Esophagus squamous epithelium (tissue), 5 donors: ENCODE results near the gene PTPRCAP. TPM values are rescaled to one million over a fixed set of nuclear protein-coding genes. Genes with fewer than 3 reads are reported as not detected.

Experiments
- DNase-seq: peaks from one replicate; lab custom pipeline; 2025; lab: John Stamatoyannopoulos, UW
- H3K27ac ChIP-seq, 4 donors: fragments of 200-600 bp; sonication (generic); one replicate each; pipeline ENCODE4 v1.5.1; 2016 to 2019; ENCODE audit warnings: mild to moderate bottlenecking in 1 of 4
- H3K27me3 ChIP-seq, 4 donors: fragments of 200-600 bp; sonication (generic); 1 replicate in 3 of 4; 2 replicates in 1 of 4; pipeline versions ENCODE4 v1.5.1 to v1.6.0; 2017 to 2021; ENCODE audit warnings: antibody characterized with exemption in 1 of 4
- H3K36me3 ChIP-seq, 3 donors: fragments of 200-600 bp; sonication (generic); one replicate each; pipeline ENCODE4 v1.5.1; 2016 to 2019
- H3K4me1 ChIP-seq, 3 donors: fragments of 200-600 bp; sonication (generic); one replicate each; pipeline ENCODE4 v1.5.1; 2017 to 2019
- H3K4me3 ChIP-seq, 4 donors: fragments of 200-600 bp; sonication (generic); 1 replicate in 3 of 4; 2 replicates in 1 of 4; pipeline ENCODE4 v1.5.1; 2016 to 2019; ENCODE audit warnings: mild to moderate bottlenecking in 2 of 4, moderate library complexity in 1 of 4
- H3K9me3 ChIP-seq, 3 donors: fragments of 200-600 bp; sonication (generic); one replicate each; pipeline ENCODE4 v1.5.1; 2016 to 2019
- CTCF ChIP-seq, 6 experiments: fragments of 450-650 bp in 4 of 6; fragments of 200-600 bp in 2 of 6; sonication (generic) in 2 of 6; IDR thresholded peaks; one replicate each; pipeline ENCODE4 v1.5.1; 2016 to 2019; ENCODE audit warnings: antibody characterized with exemption in 6 of 6, mild to moderate bottlenecking in 4 of 6, moderate library complexity in 4 of 6
- POLR2A ChIP-seq, 4 donors: fragments of 450-650 bp; IDR thresholded peaks; one replicate each; pipeline ENCODE4 v1.6.1; 2017; ENCODE audit warnings: antibody characterized with exemption in 4 of 4, mild to moderate bottlenecking in 4 of 4, moderate library complexity in 3 of 4
- WGBS, 2 donors: methylation state at CpG; one replicate each; pipeline ENCODE4 v1.1.5; 2018; 5-methylcytosine and 5-hydroxymethylcytosine counted together
- intact Hi-C: fragments of 100-400 bp; cut with DNase I; formaldehyde crosslinking; loops from one replicate; pipeline ENCODE4 v1.15.0; 2022
- total RNA-seq, 4 donors: library from RNA; depleted of rRNA; stranded (reverse); fragments of >200 nt; gene quantifications; one replicate each; pipeline ENCODE4 v1.1.0, GENCODE V29; 2016
- donor health status: DM: yes; HTN: yes; CAD: no.

The PTPRCAP gene
- total RNA-seq, 4 donors from 2014 or later = 5.9 to 14.1 (median 6.8) TPM

- no peak for DNase-seq
- 79 to 100% methylated on average over 1 to 17 of the region's 19 CpGs for WGBS, 2 donors
- intact Hi-C loops = no loop called here
- H3K9me3 ChIP-seq = no peaks in the 10 kb centered on the region
- TF ChIP-seq POLR2A (IDR thresholded peaks at IDR 0.05) (no peak), CTCF (IDR thresholded peaks at IDR 0.05) (no peak)
- peaks cover 27 to 77% (median 33%) of the 10 kb centered on the region in 3 donors for H3K4me1 ChIP-seq
- H3K4me3 ChIP-seq = no peak overlapping the region
- H3K27me3 ChIP-seq = no peaks in the 10 kb centered on the region
- H3K36me3 ChIP-seq = peaks cover 27 to 74% (median 27%) of the 10 kb centered on the region in 3 donors
- H3K27ac ChIP-seq = no peak overlapping the region
Measured at GRCh38 chr11:67395555-67396258, 41.8 kb downstream of the PTPRCAP start.

GRCh38 chr11:67393990-67394389 is 43.5 kb downstream of the PTPRCAP start:
- Histone ChIP-seq H3K4me1 (peaks cover 18 to 73% (median 23%) of the 10 kb centered on the region in 3 donors), H3K27ac (no peak overlapping the region), H3K36me3 (peaks cover 19 to 57% (median 27%) of the 10 kb centered on the region in 3 donors), H3K27me3 (no peaks in the 10 kb centered on the region), H3K9me3 (no peaks in the 10 kb centered on the region), H3K4me3 (no peak overlapping the region)
- WGBS, 2 donors = 73 to 85% methylated on average over 3 to 4 of the region's 5 CpGs
- DNase-seq = no peak
- TF ChIP-seq POLR2A (IDR thresholded peaks at IDR 0.05) (no peak), CTCF (IDR thresholded peaks at IDR 0.05) (no peak)
- intact Hi-C loops = no loop called here

GRCh38 chr11:67393437-67393836 is 44.0 kb downstream of the PTPRCAP start:
- H3K27me3 ChIP-seq = no peaks in the 10 kb centered on the region
- TF ChIP-seq CTCF (IDR thresholded peaks at IDR 0.05) (no peak), POLR2A (IDR thresholded peaks at IDR 0.05) (no peak)
- peaks cover 18 to 67% (median 23%) of the 10 kb centered on the region in 3 donors for H3K4me1 ChIP-seq
- no peaks in the 10 kb centered on the region for H3K9me3 ChIP-seq
- intact Hi-C loops = no loop called here
- H3K27ac ChIP-seq = no peak overlapping the region
- no peak overlapping the region for H3K4me3 ChIP-seq
- H3K36me3 ChIP-seq = peaks cover 13 to 51% (median 24%) of the 10 kb centered on the region in 3 donors
- WGBS, 2 donors = 83 to 88% methylated on average over 10 of the region's 18 CpGs
- no peak for DNase-seq

GRCh38 chr11:67392183-67392715 is 45.2 kb downstream of the PTPRCAP start:
- TF ChIP-seq POLR2A (IDR thresholded peaks at IDR 0.05) (no peak), CTCF (IDR thresholded peaks at IDR 0.05) (no peak)
- Histone ChIP-seq H3K27ac (peak overlapping the region; percentile 80 to 93 (median 92)), H3K36me3 (peaks cover 4 to 39% (median 12%) of the 10 kb centered on the region in 3 donors), H3K4me3 (peak overlapping the region; percentile 67 to 96 (median 86)), H3K27me3 (no peaks in the 10 kb centered on the region), H3K4me1 (peaks cover 18 to 55% (median 21%) of the 10 kb centered on the region in 3 donors), H3K9me3 (no peaks in the 10 kb centered on the region)
- 4 to 16% methylated on average over 9 to 18 of the region's 31 CpGs for WGBS, 2 donors
- DNase-seq = no peak
- intact Hi-C loops = no loop called here
